ENCODE measurements around the gene TEX48.

Gene TEX48

DNA sequence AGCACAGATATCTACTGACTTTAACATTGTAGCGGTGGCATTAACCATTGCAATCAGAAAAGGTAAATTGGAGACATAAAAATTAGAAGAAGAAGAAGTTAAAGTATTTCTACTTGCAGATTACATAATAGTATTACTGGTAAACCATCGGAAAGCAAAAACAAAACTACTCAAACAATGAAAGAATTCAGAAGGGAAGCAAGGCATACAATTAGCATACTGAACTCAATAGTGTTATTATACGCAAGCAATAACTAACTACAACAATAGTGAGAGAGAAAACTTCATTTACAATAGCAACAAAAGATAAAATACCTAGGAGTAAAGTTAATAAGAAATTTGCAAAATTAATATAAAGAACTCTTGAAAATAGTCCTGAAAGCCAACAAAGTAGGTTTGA is 17.8 kb downstream of the TEX48 start:
- no peaks in the 10 kb centered on the region for H3K36me3 ChIP-seq (ENCODE audit: control insufficient read depth in 1 of 2, insufficient read depth in 2 of 2, low read length in 2 of 2)
- no peak overlapping the region for H3K27ac ChIP-seq (ENCODE audit: low read length)
- H3K27me3 ChIP-seq (ENCODE audit: low read depth, low read length) = no peaks in the 10 kb centered on the region
- no peak overlapping the region for H3K4me3 ChIP-seq (ENCODE audit: low read depth in 1 of 2, low read length in 2 of 2)
- H3K9me3 ChIP-seq (ENCODE audit: control insufficient read depth in 1 of 2, low read length in 2 of 2) = no peaks in the 10 kb centered on the region
- H3K4me1 ChIP-seq (ENCODE audit: control insufficient read depth in 1 of 2, insufficient read depth in 2 of 2, low read length in 2 of 2) = no peaks in the 10 kb centered on the region

DNA sequence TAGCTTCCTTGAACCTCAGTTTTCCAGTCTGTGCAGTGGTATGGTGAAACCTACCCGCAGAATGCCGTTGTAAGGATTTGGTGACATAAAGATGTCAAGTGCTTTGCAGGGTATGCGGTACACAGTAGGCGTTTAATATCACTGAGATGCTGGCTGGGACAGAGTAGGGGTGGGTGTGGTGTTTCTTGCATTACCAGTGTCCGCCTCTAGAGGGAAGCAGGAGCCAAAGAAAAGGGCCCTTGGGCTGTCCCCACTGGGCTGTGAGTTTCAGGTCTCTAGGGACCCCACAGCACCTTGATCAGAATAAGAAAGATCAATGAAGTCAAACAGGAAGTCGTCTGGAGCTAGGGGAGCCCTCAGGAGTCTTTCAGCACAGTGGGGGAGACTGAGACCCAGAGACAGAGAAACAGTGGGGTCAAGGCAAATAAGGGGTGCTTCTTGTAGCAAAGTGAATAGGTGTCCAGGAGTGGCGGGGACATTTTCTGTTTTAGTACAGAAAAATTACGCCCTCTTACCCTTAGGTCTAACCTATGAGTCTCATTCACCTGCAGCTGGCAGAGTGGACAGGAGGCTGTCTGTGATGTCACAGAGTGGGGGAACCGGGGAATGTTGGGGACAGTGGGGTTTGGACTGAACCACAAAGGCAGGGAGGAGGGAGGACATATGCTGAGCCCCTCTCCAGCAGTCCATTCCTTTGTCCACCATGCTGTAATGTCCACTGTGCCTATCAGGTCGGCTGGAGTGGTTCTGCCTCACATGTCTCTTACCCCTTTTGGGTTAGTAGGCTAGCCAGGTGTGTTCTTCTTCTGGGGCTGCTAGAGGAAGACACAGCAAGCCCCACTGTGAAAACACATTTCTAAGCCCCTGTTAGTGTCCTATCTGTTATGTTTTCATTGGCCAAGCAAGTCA is 19.7 kb downstream of the TEX48 start:
- Histone ChIP-seq H3K27me3 (ENCODE audit: low read depth, low read length) (no peaks in the 10 kb centered on the region), H3K4me3 (ENCODE audit: low read depth in 1 of 2, low read length in 2 of 2) (no peak overlapping the region), H3K36me3 (ENCODE audit: control insufficient read depth in 1 of 2, insufficient read depth in 2 of 2, low read length in 2 of 2) (no peaks in the 10 kb centered on the region), H3K27ac (ENCODE audit: low read length) (no peak overlapping the region), H3K4me1 (ENCODE audit: control insufficient read depth in 1 of 2, insufficient read depth in 2 of 2, low read length in 2 of 2) (no peaks in the 10 kb centered on the region), H3K9me3 (ENCODE audit: control insufficient read depth in 1 of 2, low read length in 2 of 2) (no peaks in the 10 kb centered on the region)

DNA sequence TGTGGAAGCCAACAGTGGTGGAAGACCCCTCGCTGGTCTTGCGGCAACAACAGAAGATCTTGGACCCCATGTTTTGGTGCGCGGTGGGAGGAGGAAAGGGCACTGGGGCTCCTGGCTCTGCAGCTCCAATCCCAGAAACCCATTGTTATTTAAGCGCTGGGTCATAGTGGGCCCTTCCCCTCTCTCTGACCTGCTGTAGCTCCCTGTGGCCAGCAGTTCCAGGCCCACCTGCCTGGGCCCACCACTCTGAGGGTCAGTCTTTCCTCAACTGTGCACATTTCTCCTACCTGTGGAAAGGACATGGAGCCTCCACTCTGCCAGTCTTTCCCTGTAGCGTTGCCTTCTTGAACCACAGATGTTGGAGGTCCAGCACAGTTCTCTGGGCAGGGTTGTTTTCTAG is 24.3 kb downstream of the TEX48 start, which contains the start of gene TEX53:
TSS of gene TEX53 (minus strand) at position 101 of the 400 bp plus-strand sequence. CDS start at position 70, 31 bp downstream.
- H3K27ac ChIP-seq (ENCODE audit: low read length) = no peak within 1 kb of the TSS
- no peaks in the 10 kb centered on the region for H3K36me3 ChIP-seq (ENCODE audit: control insufficient read depth in 1 of 2, insufficient read depth in 2 of 2, low read length in 2 of 2)
- H3K27me3 ChIP-seq (ENCODE audit: low read depth, low read length) = no peaks in the 10 kb centered on the region
- H3K4me3 ChIP-seq (ENCODE audit: low read depth in 1 of 2, low read length in 2 of 2) = no peak within 1 kb of the TSS
- H3K4me1 ChIP-seq (ENCODE audit: control insufficient read depth in 1 of 2, insufficient read depth in 2 of 2, low read length in 2 of 2) = no peaks in the 10 kb centered on the region
- H3K9me3 ChIP-seq (ENCODE audit: control insufficient read depth in 1 of 2, low read length in 2 of 2) = no peaks in the 10 kb centered on the region

DNA sequence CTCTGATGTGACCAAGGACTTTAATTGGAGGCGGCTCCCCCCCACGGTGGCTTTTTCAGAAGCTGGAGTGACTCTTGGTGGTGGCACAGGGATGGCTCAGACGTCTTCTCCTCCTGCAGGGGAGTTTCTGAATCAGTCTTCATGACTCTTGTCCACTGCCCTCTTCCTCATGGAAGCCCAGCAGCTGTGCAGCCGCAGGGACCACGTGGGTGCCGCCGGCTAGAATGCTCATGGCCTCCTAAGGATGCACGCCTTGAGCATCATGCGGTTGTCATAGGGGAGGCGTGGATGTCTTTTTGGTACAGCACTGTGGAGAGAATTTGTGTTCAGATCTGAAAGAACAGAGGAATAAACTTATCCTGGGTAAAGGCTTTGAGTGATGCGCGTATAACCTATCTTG is 25.7 kb downstream of the TEX48 start:
- H3K4me3 ChIP-seq (ENCODE audit: low read depth in 1 of 2, low read length in 2 of 2) = no peak overlapping the region
- H3K9me3 ChIP-seq (ENCODE audit: control insufficient read depth in 1 of 2, low read length in 2 of 2) = no peaks in the 10 kb centered on the region
- H3K27me3 ChIP-seq (ENCODE audit: low read depth, low read length) = no peaks in the 10 kb centered on the region
- H3K27ac ChIP-seq (ENCODE audit: low read length) = no peak overlapping the region
- H3K36me3 ChIP-seq (ENCODE audit: control insufficient read depth in 1 of 2, insufficient read depth in 2 of 2, low read length in 2 of 2) = no peaks in the 10 kb centered on the region
- no peaks in the 10 kb centered on the region for H3K4me1 ChIP-seq (ENCODE audit: control insufficient read depth in 1 of 2, insufficient read depth in 2 of 2, low read length in 2 of 2)

DNA sequence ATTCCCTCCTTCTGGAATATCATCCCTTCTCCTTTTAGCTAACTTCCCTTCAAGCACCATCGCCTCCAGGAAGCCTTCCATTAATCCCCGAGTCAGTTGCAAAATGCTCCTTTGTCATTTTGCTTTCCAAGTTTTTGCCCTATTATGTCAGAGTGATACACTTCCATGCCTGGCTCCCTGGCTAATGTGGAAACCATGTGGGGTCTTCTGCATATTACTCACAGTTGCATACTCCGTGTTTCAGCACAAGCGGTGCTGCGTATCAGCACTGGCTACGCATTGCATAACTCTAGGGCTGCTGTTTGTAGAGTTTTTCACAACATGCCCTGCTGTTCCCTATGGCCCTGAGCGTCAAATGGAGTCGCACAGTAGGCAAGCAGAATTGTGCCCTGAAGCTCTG is 26.3 kb downstream of the TEX48 start:
- Histone ChIP-seq H3K4me3 (ENCODE audit: low read depth in 1 of 2, low read length in 2 of 2) (no peak overlapping the region), H3K27me3 (ENCODE audit: low read depth, low read length) (no peaks in the 10 kb centered on the region), H3K36me3 (ENCODE audit: control insufficient read depth in 1 of 2, insufficient read depth in 2 of 2, low read length in 2 of 2) (no peaks in the 10 kb centered on the region), H3K9me3 (ENCODE audit: control insufficient read depth in 1 of 2, low read length in 2 of 2) (no peaks in the 10 kb centered on the region), H3K4me1 (ENCODE audit: control insufficient read depth in 1 of 2, insufficient read depth in 2 of 2, low read length in 2 of 2) (no peaks in the 10 kb centered on the region), H3K27ac (ENCODE audit: low read length) (no peak overlapping the region)

DNA sequence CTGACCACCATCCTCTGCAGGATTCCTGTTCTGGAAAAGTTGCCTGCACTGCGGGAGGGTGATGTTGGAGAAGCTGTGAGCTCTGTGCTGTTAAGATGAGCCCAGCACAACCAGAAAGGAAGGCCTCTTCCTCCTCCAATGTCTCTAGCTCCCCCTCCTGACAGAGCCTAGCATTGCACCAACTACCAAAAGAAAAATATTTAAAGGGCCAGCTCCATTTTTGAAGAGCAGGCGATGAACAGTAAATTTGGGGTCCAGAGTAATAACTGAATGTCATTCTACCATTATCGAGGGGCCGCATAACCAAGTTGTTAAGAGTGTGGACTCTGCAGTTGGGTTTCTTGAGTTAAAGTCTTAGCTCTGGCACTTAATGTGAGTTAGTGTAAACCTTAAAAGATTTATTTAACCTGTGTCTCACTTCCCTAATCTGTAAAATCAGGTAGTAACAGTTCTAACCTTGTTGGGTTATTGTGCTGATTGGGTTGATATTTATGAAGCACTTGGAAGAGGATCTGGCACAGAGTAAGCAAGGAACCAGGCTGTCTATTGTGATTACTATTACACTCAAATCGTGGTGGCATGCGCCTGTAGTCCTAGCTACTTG is 28.3 kb downstream of the TEX48 start:
- Histone ChIP-seq H3K4me3 (ENCODE audit: low read depth in 1 of 2, low read length in 2 of 2) (no peak overlapping the region), H3K27ac (ENCODE audit: low read length) (no peak overlapping the region), H3K9me3 (ENCODE audit: control insufficient read depth in 1 of 2, low read length in 2 of 2) (no peaks in the 10 kb centered on the region), H3K36me3 (ENCODE audit: control insufficient read depth in 1 of 2, insufficient read depth in 2 of 2, low read length in 2 of 2) (no peaks in the 10 kb centered on the region), H3K4me1 (ENCODE audit: control insufficient read depth in 1 of 2, insufficient read depth in 2 of 2, low read length in 2 of 2) (no peaks in the 10 kb centered on the region), H3K27me3 (ENCODE audit: low read depth, low read length) (no peaks in the 10 kb centered on the region)

DNA sequence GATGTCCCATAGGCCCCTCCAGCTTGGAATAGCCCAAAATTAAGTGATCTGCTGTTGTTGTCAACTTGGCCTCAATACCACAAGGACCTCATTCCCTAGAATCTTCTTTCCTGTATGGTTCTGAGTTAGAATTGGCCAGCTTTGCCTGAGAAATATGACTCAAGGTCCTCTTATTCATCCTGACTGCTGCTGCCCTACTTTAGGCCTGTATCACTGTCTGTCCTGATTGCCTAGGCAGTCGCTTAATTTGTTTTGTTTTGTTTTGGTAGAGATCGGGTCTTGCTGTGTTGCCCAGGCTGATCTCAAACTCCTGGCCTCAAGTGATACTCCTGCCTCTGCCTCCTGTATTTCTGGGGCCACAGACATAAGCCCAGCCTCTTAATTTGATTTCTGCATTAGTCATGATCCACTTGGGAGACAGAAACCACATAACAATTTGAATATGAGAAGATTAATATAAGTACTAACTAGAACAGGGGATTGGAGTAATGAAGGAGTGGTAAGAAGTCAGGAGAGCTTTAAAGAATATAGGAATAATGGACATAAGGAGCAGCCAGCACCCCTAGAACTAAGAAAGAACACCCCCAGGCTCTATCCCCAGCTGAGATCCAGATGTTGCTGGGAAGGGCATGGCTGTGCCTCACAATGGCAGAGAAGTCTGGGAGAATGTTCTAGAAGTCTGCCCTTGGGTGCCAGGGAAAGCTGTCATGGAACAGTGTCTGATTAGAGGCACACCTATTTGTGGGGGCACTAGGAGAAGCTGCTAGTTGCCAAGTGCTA is 29.0 kb downstream of the TEX48 start:
- Histone ChIP-seq H3K36me3 (ENCODE audit: control insufficient read depth in 1 of 2, insufficient read depth in 2 of 2, low read length in 2 of 2) (no peaks in the 10 kb centered on the region), H3K4me1 (ENCODE audit: control insufficient read depth in 1 of 2, insufficient read depth in 2 of 2, low read length in 2 of 2) (no peaks in the 10 kb centered on the region), H3K27me3 (ENCODE audit: low read depth, low read length) (no peaks in the 10 kb centered on the region), H3K27ac (ENCODE audit: low read length) (no peak overlapping the region), H3K4me3 (ENCODE audit: low read depth in 1 of 2, low read length in 2 of 2) (no peak overlapping the region), H3K9me3 (ENCODE audit: control insufficient read depth in 1 of 2, low read length in 2 of 2) (no peaks in the 10 kb centered on the region)

DNA sequence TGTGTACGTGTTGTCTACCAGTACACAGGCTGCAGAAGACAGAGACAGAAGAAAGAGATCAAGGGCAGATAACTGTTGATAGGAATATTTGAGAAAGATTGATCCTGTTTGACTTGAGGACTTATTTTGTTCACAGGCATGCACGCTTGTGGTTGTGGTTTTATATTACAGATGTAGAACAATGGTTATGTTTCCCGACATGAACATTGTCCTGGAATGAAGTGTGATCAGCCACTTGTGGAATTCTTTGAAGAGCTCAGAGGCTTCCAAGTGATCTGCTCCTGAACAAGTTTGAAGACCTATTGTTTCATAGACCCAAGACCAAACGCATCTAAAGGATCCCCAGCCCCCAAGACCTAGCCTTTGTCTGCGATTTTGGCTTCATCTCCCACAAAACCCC is 38.1 kb downstream of the TEX48 start:
- Histone ChIP-seq H3K36me3 (ENCODE audit: control insufficient read depth in 1 of 2, insufficient read depth in 2 of 2, low read length in 2 of 2) (peaks cover 18 to 44% of the 10 kb centered on the region in 2 donors), H3K27me3 (ENCODE audit: low read depth, low read length) (no peaks in the 10 kb centered on the region), H3K27ac (ENCODE audit: low read length) (no peak overlapping the region), H3K4me1 (ENCODE audit: control insufficient read depth in 1 of 2, insufficient read depth in 2 of 2, low read length in 2 of 2) (no peaks in the 10 kb centered on the region), H3K9me3 (ENCODE audit: control insufficient read depth in 1 of 2, low read length in 2 of 2) (no peaks in the 10 kb centered on the region), H3K4me3 (ENCODE audit: low read depth in 1 of 2, low read length in 2 of 2) (no peak overlapping the region)

DNA sequence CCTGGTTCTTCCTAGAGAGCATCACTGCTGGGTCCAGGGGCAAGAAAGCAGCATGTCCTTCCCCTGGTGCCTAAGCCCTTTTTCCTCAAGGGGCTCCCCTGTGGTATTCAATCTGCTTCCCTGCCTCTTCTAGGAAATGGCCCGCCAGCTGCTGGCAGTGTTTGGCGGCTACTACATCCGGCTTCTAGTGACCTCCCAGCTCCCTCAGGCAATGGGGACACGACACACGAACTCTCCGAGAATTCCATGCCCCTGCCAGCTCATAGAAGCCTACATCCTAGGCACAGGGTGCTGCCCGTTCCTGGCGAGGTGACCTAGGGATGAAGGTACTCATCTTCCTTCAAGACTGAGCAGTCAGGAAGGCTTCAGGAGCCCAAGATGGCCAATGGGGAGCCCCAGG is 39.0 kb downstream of the TEX48 start:
- no peak overlapping the region for H3K4me3 ChIP-seq (ENCODE audit: low read depth in 1 of 2, low read length in 2 of 2)
- no peaks in the 10 kb centered on the region for H3K4me1 ChIP-seq (ENCODE audit: control insufficient read depth in 1 of 2, insufficient read depth in 2 of 2, low read length in 2 of 2)
- H3K9me3 ChIP-seq (ENCODE audit: control insufficient read depth in 1 of 2, low read length in 2 of 2) = no peaks in the 10 kb centered on the region
- no peak overlapping the region for H3K27ac ChIP-seq (ENCODE audit: low read length)
- no peaks in the 10 kb centered on the region for H3K27me3 ChIP-seq (ENCODE audit: low read depth, low read length)
- peaks cover 23 to 53% of the 10 kb centered on the region in 2 donors for H3K36me3 ChIP-seq (ENCODE audit: control insufficient read depth in 1 of 2, insufficient read depth in 2 of 2, low read length in 2 of 2)

DNA sequence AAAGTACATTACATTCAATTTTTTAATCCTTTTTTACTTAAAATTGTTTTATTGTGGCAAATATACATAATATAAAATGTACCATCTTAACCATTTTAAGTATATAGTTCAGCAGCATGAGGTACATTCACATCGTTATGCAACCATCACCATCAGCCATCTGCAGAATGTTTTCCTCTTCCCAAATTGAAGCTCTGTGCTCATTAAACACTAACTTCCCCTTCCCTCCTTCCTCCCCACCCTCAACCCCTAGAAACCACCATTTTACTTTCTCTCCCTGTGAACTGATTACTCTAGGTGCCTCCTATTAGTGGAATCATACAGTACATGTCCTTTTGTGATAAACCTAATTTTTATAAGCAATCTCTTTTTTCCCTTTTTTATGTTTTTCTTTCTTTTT is 40.0 kb downstream of the TEX48 start:
- Histone ChIP-seq H3K27ac (ENCODE audit: low read length) (no peak overlapping the region), H3K36me3 (ENCODE audit: control insufficient read depth in 1 of 2, insufficient read depth in 2 of 2, low read length in 2 of 2) (peaks cover 24 to 57% of the 10 kb centered on the region in 2 donors), H3K4me3 (ENCODE audit: low read depth in 1 of 2, low read length in 2 of 2) (no peak overlapping the region), H3K27me3 (ENCODE audit: low read depth, low read length) (no peaks in the 10 kb centered on the region), H3K9me3 (ENCODE audit: control insufficient read depth in 1 of 2, low read length in 2 of 2) (no peaks in the 10 kb centered on the region), H3K4me1 (ENCODE audit: control insufficient read depth in 1 of 2, insufficient read depth in 2 of 2, low read length in 2 of 2) (no peaks in the 10 kb centered on the region)

DNA sequence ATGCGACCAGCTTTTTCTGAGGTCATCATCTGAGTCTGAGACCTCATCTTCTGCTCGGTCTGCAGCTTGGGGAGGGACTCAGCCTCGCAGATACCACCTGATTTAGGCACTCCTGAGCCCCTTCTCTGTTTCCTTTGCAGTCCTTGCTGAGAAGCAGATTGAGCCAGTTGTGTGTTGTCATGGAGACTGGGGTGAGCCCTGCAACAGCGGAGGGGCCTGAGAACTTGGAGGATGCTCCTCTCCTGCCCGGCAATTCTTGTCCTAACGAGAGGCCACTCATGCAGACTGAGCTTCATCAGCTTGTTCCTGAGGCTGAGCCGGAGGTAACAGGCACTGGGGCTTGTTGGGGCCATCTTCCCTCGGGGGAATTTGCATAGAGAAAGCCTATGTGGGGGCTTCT is 43.6 kb downstream of the TEX48 start:
- Histone ChIP-seq H3K4me1 (ENCODE audit: control insufficient read depth in 1 of 2, insufficient read depth in 2 of 2, low read length in 2 of 2) (no peaks in the 10 kb centered on the region), H3K27me3 (ENCODE audit: low read depth, low read length) (no peaks in the 10 kb centered on the region), H3K36me3 (ENCODE audit: control insufficient read depth in 1 of 2, insufficient read depth in 2 of 2, low read length in 2 of 2) (peaks cover 25 to 66% of the 10 kb centered on the region in 2 donors), H3K27ac (ENCODE audit: low read length) (no peak overlapping the region), H3K4me3 (ENCODE audit: low read depth in 1 of 2, low read length in 2 of 2) (no peak overlapping the region), H3K9me3 (ENCODE audit: control insufficient read depth in 1 of 2, low read length in 2 of 2) (no peaks in the 10 kb centered on the region)

Data from muscle layer of duodenum (tissue), 2 donors.